NCI-H82 treated with DMSO at 0.1 percent for 48 hours (cell line): ENCODE measurements around the gene ERRFI1.
A peak's percentile ranks its signal among the peaks of the same experiment; 100 is the strongest.

Experiments used
- DNase-seq: peaks from one replicate; lab custom pipeline; 2025; ENCODE audit not compliant: unreplicated experiment; lab: John Stamatoyannopoulos, UW

ERRFI1 gene

GRCh38 chr1:8004113-8004802, 21.9 kb downstream of the ERRFI1 start:
- DNase-seq, result no peak

- no peak for DNase-seq
Observed at GRCh38 chr1:8003438-8004112, 22.5 kb downstream of the ERRFI1 start.

- no peak for DNase-seq
Observed at GRCh38 chr1:8002921-8003320, 23.2 kb downstream of the ERRFI1 start.

- no peak for DNase-seq
Observed at GRCh38 chr1:8002329-8002910, 23.7 kb downstream of the ERRFI1 start.

GRCh38 chr1:7995437-7995836, 30.7 kb downstream of the ERRFI1 start:
- no peak for DNase-seq

- no peak for DNase-seq
Observed at GRCh38 chr1:7994827-7995226, 31.3 kb downstream of the ERRFI1 start.

- DNase-seq, result no peak
Observed at GRCh38 chr1:7993593-7994479, 32.3 kb downstream of the ERRFI1 start.

GRCh38 chr1:7992885-7993284, 33.2 kb downstream of the ERRFI1 start:
- no peak for DNase-seq

GRCh38 chr1:7991504-7992440, 34.3 kb downstream of the ERRFI1 start:
- no peak for DNase-seq

- DNase-seq, result no peak
Observed at GRCh38 chr1:7989762-7990428, 36.2 kb downstream of the ERRFI1 start.

- DNase-seq, result no peak
Observed at GRCh38 chr1:7988576-7988975, 37.5 kb downstream of the ERRFI1 start.

- no peak for DNase-seq
Observed at GRCh38 chr1:7987528-7987927, 38.6 kb downstream of the ERRFI1 start.

GRCh38 chr1:7985851-7986612, 40.1 kb downstream of the ERRFI1 start:
- DNase-seq, result no peak

- no peak for DNase-seq
Observed at GRCh38 chr1:7984811-7985210, 41.3 kb downstream of the ERRFI1 start.

GRCh38 chr1:7983086-7983778, 42.9 kb downstream of the ERRFI1 start:
- DNase-seq, result no peak

- no peak for DNase-seq
Observed at GRCh38 chr1:7980984-7981383, 45.1 kb downstream of the ERRFI1 start.

GRCh38 chr1:7975212-7975865, 50.8 kb downstream of the ERRFI1 start:
- DNase-seq, result peak; percentile 51

GRCh38 chr1:7973086-7973485, 53.0 kb downstream of the ERRFI1 start:
- DNase-seq, result no peak
